NAMALWA (cell line): Measurements from ENCODE around the gene MYDGF.

Experiments used
- DNase-seq: peaks from one replicate; pipeline ENCODE4 v3.0.0-alpha.2; 2015; ENCODE audit warnings: low spot score

MYDGF gene

DNA sequence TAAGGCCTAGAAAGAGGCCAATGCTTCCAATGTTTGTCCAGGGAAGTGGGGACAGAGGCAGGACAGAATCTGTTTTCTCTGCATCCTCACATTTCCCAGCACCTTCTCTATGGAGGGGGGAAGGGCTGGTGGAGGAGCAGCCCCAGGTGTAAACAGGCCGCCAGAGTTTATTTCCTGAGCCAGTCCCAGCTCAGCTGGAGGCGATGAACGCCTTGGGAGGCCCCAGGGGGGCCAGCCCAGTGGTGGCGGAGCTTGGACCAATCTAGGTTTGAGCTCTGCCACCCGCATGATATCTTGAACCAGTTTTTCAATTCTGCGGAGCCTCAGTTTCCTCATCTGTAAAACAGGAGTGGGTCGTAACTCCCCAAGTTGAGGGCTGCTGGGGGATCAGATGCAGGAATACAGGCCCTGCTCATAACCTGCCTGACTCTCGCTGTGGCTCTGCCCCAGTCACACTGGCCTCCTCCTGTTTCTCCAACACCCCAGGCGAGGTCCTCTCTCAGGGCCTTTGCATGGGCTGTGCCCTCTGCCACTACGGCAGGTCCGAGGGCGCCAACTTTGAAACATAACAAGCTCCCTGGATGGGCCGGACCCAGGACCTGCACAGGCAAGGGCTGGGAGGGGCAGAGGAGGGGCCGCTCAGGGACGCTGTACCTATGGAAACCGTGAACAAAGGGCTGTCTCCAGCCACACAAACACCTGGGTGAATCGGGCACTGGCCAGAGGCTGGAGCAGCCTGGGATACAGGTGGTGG, 29.7 kb downstream of the MYDGF start:
- DNase-seq, result no peak

GRCh38 chr19:4639531-4640246, 30.5 kb downstream of the MYDGF start:
- no peak for DNase-seq

- peak; percentile 97 for DNase-seq
These were observed 31.2 kb downstream of the MYDGF start, which contains the start of gene TNFAIP8L1 for GRCh38 chr19:4638828-4639530. TNFAIP8L1 (plus strand) TSS chr19:4639516; CDS start chr19:4651870, 12,354 bp downstream.

DNA sequence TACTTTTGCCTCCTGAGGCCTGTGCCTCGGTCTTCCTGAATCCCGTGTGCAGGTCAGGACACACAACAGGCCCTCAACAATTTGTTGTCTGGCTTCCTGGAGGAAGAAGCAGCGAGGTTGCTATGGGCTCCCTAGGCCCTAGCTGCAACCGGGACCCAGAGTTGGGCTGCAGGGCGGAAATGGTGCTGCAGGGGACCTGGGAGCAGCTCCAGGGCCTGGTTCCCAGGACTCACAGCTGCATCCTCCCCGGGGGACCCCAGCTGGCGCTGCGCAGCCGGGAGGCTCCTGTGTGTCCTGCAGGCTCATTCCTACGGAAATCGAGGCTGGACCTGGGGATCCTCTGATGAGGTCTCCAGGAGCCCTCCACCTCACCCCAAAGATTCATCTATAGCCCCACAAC, 31.8 kb downstream of the MYDGF start:
- DNase-seq, result no peak

DNA sequence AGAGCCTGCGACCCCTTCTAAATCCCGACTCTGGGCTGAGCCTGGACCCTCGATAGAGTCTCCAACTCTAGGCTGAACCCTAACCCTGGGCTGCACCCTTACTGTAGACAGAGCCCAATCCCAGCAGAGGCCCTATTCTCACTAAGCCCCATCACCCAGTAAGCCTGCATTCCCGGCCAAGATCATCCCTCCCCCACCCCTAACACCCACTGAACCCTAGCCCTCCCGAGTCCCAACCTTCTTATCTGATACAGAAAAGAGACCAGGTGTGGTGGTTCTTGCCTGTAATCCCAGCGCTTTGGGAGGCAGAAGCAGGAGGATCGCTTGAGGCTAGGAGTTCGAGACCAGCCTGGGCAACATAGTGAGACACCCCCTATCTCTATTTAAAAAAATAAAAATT, 33.4 kb downstream of the MYDGF start:
- no peak for DNase-seq

GRCh38 chr19:4636151-4636717, 33.9 kb downstream of the MYDGF start:
- peak; percentile 76 for DNase-seq

DNA sequence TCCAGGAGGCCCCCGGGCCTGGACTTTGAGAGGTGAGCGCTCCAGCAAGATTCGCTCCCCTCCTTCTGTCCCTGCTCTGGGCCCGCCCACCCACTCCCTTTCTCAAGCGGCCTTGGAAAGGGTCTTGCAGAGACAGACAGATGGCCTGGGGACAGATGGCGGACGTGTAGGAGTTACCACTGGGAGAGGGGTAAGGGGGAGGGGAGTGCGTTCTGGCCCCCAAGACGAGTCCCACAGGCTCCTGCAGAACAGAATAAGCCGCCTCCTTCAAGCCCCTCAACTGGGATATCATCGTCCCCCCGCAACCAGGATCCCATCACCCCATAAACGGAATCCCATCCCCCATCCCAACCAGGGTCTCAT, 34.4 kb downstream of the MYDGF start:
- no peak for DNase-seq

- peak; percentile 72 for DNase-seq
These were observed 36.8 kb downstream of the MYDGF start for GRCh38 chr19:4633140-4633967.

GRCh38 chr19:4624733-4625362, 45.3 kb downstream of the MYDGF start:
- DNase-seq, result no peak

GRCh38 chr19:4624301-4624700, 45.8 kb downstream of the MYDGF start:
- no peak for DNase-seq

GRCh38 chr19:4622695-4623421, 47.3 kb downstream of the MYDGF start:
- no peak for DNase-seq

- no peak for DNase-seq
These were observed 49.5 kb downstream of the MYDGF start for GRCh38 chr19:4620675-4621074.

- DNase-seq, result no peak
These were observed 50.4 kb downstream of the MYDGF start for GRCh38 chr19:4619668-4620294.

DNA sequence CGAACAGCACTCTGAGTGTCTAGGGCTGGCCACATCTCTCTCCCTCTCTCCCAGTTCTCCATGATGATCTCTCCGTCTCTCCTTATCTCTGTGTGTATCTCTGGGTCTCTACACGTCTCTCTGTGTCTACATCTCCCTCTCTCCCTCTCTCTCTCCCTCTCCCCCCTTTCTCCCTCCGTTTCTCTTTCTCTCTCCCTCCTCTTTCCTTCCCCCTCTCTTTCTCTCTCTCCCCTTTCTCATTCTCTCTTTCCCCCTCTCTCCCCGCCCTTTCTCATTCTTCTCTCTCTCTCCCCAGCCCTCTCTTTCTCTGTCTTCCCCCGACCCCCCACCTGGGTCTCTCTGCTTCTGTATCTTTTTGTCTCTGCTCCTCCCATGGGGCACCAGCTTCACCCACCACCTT, 52.1 kb downstream of the MYDGF start:
- no peak for DNase-seq

- no peak for DNase-seq
These were observed 56.8 kb downstream of the MYDGF start for GRCh38 chr19:4613254-4613751.

GRCh38 chr19:4609878-4610511, 60.1 kb downstream of the MYDGF start:
- peak; percentile 55 for DNase-seq
